CD4-positive, alpha-beta T cell treated with Interleukin-17A for 4 hours (primary cell): ENCODE measurements around the gene FEZ2.

Experiments used
- DNase-seq: peaks from one replicate; pipeline ENCODE4 v3.0.0-alpha.2; 2020; ENCODE audit warnings: mixed read lengths

Gene FEZ2

DNA sequence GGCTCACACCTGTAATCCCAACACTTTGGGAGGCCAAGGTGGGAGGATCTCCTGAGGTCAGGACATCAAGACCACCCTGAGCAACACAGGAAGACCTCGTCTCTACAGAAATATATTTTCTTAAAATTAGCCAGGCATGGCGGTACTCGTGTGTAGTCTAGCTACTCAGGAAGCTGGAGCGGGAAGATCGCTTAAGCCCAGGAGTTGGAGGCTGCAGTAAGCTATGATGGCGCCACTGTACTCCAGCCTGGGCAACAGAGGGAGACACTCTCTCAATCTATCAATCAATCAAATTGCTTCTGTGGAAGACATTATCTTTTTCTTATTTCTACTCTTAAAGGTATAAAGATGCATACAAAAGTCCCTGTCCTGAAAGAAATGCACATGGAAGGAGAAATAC, 11.3 kb downstream of the FEZ2 start:
- DNase-seq = no peak

DNA sequence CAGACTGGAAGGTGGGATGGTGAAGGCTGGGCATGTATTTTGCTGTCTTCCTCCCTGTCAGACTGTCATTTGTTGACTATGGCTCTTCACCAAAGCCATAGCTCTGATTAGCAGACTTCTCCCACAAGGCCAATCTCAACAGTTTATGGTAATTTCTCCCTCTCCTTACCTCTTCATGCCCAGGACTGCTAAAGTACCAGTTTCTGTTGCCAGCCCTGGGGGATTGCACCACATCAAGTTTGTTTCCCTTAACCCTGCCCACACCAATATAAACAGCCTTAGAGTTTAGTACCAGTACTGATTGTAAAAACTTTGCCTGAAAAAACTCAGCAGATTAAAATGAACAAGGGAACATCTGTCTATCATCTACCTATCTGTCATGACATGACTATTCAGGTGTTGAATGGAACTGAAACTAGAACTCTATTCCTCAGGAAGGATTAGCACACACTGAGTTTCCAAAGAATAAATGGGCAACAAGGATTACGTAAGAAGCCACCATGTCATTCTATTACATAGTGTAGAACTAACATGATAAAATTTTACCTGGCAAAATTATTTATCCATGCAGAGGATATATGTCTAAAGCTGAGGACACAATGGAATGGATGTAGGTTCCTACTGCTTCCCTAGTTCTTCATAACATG, 13.7 kb downstream of the FEZ2 start:
- DNase-seq = no peak

DNA sequence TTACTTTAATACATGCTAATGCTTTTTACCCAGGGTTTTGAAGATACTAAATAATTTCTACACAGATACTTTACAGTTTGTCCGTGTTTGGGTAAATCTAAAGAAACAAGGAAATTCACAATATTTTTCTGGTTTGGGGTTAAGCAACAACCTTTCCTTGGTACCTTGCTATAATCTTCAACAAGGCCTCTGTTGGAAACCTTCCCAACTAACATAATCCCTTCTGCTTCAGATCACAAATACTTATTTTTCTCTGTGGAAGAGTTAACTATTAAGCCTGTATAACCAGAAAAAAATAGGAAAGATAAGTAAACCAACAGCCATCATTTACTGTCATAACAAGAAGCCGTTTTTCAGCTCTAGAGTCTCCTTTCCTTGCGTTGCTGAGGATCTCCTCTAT, 15.0 kb downstream of the FEZ2 start:
- DNase-seq = no peak

DNA sequence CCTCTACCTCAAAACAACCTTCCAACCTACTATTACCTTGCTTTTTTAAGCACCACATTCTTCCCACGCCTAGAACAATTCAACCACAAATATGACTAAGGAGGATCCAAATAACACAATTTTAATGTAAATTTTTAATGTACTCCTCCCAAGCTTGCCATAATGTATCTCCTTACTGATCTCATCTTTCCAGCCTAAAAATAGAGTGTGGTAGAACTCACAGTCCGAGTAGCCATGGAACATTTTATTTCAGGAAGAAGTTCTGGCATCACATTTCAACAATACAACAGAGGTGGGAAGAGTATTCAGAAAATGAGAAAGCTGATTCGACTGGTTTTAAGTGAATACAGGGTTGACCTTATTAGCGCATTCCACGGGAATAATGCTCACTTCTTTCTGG, 15.4 kb downstream of the FEZ2 start:
- no peak for DNase-seq

DNA sequence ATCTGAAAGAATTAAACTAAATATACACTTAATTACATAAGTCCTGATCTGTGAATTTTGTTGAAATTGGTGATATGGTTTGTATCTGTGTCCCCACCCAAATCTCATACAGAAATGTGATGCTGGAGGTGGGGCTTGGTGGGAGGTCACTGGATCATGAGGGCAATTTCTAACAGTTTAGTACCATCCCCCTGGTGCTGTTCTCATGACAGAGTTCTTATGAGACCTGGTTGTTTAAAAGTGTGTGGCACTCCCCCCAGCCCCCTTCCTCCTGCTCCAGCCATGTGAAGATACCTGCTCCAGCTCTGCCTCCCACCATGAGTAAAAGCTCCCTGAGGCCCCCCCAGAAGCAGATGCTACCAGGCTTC, 18.7 kb downstream of the FEZ2 start:
- DNase-seq = no peak

DNA sequence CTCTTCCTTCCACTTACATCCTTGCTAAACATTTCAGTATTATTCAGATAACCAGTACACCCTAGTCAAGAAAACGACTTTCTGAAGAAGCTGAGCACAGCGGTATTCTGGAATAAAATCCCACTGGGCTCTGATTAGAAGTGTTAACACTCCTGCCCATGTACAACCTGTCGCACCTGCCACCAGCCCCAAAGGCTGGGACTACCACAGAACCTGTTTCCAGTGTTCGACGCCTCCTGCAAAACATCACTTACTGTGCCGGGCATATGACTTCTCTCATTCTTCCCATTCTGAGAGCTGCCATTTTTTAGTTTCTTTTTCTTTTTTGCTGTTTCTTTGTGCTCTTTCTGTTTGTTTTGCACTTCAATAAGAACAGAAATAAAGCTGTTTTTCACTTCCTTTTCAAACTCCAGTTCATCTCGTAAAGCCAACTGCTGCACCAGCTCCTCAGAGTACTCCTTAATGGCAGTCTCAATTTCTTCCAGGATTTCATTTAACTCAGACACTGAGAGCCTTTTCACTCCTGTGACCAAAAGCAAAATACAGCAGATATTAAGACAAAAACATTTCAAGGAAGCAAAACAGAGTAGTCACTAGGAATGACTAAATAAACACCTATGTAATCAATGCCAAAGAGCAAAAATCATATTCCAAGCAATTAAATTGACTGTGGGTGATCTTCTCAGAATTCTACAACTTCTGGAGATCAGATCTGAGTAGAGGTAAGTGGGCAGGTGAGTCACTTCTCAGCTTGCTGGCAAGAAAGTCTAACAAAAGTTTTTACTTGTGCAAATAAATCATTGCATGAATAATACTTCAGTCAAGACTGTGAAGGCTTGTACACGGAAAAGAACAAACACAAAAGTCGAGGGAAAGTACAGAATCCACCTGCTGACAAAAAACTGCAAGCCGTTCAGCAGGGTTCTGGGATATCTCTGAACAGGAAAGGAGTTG, 19.3 kb downstream of the FEZ2 start:
- DNase-seq = no peak

DNA sequence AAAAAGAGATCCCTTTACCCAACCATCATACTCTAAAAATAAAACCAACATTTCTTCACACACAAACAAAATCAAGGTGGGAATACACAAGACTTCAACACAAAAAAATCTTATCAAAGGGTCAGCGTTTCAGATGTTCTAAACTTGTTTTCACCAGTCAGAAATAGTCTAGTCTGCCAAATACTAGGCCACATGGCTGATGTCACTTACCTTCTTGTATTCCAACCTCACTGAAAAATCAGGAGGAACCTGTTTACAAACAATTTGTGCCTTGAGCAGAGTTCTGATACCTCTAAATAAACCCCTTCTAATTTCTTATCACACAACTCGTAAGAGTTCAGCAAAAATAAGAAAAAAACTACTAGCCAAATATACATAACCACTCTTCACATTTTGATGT, 20.1 kb downstream of the FEZ2 start:
- DNase-seq = no peak

DNA sequence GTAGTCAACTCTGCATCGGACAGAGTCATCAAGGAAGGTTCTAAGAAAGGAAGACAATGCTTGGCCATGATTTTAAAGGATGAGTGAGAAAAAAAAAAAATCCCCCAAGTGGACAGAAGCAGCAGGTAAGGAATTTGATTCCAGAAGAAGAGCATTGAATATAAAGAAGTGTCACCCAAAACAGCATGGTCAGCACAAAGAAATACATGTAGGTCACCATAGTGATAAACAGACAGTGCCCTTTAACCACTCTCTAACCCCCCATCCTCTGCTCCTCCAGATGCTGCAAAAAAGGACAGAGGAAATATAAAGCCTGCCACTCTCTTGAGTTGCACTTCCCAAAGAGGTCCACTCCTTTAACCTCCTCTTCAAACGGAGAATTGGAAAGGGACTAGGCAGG, 23.4 kb downstream of the FEZ2 start:
- DNase-seq = no peak

DNA sequence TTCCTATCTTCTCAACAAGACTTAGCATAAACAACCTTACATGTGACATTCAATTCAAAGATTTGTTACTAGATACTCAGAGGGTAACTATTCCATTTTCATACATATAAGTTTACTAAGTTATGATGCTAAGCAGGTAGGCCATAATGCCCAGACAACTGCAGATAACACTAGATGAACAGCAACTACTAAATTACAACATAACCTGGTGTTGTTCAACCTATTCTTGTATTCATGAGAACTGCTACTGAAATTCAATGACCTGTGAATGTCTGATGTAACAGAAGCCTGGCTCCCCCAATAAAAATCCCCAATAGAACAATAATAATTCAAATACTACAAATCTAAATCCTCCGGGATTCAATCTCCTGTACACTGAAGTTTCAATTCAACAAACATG, 24.8 kb downstream of the FEZ2 start:
- no peak for DNase-seq

DNA sequence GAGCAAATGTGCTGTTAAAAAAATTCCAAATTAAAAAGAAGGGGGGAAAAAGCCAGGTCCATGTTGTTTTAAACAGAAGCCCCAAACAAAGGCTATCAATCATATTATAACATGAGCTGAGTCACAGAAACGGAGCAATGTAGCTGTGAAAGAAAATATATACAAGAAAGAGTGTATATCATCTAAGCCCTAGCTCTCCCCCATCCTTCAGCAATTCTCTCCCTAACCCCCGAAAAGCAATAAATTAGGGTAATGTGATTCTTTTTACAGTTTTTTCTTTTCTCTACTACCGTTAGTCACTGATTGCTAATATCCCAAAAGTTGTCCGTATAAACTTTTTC, 25.3 kb downstream of the FEZ2 start:
- DNase-seq = no peak

DNA sequence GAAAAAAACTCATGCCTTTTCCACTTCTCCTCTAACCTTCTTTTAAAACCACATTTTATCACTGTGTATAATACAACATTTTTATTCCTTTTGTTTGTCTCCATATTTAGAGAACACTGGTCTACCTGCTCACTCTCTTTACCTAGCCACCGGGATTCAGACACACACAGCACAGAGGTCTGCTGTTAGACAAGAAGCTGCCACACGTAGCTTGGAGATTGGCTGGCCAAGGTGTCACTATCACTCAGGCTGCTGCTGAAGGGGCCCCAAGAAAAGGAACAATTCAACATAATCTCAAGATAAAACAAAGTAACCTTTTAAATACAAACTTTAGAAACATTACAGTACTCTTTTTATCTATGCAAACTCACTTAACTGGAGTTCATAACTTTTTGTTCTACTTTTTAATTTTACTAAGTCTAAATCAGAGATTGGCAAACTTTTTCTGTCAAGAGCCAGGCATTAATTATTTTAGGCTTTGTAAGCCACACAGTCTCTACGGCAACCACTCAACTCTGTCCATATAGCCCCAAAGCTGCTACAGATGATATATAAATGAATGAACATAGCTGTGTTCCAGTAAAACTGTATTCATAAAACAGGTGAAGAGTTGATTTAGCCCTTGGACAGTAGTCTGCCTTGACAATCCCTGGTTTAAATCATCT, 25.8 kb downstream of the FEZ2 start:
- no peak for DNase-seq

DNA sequence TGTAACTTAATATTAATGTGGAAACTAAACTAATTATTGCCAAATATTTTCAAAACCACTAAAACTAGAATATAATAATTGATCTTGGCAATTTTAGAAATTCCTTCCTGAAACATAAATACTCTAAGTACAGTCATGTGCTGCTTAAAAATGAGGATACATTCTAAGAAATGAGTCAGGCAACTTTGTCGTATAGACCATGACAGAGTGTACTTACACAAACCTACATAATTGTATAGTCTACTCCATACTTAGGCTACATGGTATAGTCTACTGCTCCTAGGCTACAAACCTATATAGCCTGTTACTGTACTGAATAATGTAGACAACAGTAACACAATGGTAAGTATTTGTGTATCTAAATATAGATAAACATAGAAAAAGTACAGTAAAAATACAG, 27.6 kb downstream of the FEZ2 start:
- DNase-seq = no peak

DNA sequence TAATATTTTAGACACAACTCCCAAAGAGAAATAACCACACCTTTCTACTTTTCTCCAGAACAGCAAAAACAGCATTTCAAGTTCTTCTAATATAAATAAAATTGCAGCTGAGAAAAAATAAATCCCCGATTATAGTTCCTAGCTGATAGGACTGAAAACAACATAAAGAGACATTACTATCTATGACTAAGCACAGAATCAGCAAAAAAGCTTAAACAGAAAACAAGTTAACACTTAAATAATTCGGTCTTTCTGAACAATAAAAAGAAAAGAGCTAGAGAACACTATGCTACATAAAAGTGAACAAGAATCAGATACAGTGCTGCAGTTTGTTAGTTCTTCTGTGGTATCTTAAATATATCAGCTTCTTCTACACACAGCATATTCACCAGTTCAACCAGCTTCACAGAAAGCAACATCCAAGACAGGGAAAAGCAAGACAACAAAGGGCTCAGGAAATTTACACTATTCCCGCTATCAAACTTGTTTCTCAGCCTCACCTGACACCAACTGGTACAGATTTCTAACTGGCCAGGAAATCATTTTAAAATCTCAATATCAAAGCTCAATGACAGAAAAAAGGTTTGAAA, 28.6 kb downstream of the FEZ2 start:
- no peak for DNase-seq

DNA sequence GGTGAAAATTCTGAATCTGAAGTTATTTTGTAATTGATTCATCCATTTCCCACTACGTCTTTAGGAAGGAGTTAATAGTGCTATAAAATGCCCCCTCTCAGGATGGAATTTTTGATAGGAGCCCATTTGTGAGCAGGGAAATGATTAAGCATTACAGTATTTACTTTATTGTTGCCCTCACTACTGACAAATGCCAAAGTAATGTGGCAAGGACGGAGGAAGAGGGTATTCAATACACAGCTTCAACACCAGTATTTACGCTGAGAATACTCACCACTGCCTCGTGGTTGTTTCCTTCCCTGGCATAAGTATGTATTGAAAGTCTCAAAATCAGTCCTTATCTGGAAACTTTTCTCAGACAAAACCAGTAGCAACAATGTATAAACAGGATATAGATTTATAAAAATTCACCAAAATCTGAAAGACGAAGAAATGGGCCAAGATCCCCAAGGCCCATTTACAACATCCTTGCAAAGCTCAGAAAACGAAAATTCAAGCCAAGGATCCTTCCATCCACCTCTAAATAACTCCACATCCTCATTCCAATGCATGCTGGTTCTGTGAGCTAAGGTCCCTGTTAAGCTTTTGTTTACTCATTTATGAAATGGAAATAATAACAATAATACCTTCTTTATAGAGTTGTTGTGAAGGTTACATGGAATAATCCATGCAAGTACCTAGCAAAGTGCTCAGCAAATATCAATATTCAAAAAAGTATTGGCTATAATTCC, 29.3 kb downstream of the FEZ2 start:
- DNase-seq = no peak

DNA sequence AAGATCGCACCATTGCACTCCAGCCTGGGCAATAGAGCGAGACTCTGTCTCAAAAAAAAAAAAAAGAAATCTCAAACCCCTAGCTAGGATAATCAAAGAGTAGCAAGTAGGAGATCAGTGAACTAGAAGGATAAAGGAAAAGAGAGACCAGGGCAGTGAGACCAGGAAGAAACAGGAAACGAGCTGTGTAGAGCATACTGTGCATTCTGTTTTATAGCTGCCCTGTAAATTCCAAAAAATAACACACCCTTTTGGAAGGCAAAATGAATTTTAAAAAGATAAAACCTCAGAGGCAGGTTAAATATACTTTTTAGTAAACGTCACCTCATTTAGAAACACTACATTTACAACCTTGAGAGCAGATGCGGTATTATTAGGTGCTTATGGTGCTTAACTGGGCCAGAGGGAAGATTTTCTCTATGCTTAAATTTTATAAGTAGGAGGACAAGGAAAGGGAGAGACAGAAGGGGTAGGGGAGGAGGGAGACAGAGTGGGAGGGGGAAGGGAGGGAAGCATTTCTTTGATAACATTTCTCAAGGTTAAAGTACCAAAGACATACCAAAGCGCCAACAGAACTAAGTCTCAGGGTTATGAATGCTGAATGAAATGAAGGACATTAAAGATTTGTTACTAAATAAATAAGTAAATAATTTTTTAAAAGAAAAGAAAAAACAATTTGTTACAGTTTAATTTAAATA, 30.1 kb downstream of the FEZ2 start:
- DNase-seq = no peak

DNA sequence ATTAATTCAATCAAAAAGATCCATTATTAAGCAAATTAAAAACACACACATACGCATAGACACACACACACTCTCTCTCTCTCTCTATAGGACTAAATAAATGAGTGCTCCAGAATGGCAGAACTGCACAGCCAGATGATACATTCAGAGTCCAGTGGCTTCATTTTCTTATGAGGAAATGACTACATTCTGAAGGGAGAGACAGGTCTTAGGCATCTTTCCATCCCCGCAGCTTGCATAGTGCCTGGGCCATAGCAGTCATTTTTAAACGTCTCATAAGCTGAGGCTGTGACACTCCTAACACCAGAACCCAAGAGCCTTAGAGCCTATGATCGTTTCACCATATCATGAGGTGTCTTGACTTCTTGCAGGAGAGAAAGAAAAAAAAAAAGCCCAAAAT, 31.1 kb downstream of the FEZ2 start:
- no peak for DNase-seq

DNA sequence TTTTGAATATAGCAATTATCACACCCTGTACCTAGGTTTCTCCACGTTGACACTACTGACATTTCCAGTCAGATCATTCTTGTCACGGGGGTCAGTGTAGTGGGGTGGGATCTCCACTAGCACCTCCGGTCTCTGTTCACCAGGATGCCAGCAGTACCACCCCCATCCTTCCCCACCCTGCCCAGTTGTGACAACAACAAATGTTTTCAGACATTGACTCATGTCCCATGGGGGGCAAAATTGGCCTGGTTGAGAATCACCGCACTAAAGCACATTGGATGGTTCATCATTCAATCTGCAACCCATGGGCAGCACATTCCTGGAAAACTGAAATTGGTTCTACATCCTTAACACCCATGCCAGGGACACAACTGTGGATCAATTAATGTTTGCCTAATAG, 32.3 kb downstream of the FEZ2 start:
- no peak for DNase-seq

DNA sequence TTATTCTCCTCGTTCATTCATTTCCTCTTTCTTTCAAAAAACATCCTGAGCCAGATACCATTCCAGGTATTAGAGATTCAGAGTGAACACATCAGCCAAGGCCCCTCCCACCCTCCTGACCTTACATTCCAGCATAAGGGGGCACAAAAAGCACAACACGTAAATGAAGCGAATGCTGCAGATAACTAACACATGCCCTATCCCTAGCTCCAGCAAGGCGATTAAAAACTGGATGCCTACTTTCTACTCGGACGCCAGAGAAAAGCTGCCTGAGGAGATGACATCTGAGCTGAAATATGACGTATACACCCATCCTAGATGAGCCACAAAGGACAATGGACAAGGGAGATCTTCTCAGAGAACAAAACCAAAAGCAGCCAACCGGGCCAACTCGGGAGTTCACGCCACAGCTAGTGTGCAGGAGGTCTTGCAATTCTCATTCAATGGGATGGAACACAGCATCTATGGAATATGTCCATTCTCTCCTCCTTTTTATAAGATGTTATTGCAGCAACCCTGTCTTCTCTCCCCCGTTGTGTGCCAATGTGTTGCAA, 33.5 kb downstream of the FEZ2 start:
- no peak for DNase-seq

DNA sequence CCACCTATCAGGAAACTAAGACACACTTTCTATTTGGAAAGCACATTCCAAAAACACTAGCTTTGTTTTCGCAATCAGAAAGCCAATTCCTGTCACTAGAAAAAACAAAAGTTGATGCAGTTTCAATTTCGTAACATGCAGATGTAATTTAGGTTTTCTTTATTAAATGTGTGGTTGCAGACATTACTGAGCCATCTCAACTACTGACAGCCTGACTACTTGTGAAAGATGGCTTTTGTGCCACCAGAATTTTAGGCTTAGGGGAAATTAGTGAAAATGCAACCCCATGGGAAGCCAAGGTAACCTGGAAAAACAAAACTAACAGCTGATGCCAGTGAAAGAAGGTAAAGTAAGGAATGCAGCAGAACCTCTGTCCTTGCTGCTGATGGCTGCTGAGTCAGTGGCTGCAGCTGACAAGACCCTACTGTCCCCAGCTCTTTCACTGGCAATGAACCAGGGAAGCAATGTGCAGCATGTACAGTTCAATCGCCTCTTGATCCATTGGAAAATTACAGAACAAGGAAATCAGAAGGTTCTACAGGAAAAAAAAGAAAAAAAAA, 34.9 kb downstream of the FEZ2 start:
- no peak for DNase-seq

DNA sequence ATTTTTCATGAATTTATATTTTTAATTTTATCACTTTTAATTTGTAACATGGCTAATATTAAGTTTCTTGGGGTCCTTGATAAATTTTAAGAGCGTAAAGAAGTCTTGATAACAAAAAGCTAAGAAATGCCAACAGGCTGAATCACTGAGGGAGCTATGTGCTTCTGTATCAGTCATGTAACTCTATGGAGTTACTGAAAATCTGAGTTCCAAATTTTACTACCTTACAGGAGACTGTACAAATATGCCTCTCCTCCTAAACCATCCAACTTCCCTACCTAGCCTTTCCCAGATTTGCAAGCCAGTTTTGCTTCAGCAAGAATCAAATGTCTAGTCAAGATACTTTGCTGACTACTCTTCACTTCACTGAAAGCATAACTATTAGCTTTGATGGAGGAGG, 35.7 kb downstream of the FEZ2 start:
- DNase-seq = no peak

DNA sequence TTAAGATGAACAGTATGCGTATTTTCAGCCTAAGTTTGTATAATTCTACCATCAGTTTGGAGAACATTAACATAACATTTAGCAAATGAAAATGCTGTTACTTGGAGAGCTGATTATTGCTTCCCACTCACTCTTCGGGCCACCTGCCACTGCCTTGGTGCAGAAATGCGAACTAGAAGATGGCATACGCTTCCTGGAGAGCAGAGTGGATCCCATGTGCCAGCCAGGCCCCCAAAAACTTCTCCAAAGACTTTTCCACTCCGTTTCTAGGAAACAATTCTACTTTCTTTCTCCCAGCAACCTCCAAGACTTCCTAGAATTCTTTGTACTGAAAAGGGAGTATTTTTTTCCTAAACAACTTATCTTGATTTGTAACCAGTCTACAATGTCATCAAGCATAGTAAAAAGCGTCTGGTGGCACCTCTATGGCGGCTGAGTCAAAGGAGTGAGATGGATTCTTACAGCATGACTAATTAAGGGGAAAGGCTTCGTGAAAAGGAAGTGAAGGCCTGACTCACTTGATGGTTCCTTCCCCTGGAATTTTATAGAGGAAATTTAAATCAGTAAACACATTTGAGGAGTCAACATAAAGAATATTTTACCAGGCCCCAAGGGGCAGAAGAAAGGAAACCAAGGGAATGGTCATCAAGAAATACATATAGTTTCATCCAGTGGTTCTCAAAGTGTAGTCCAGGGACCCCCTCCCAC, 36.6 kb downstream of the FEZ2 start:
- DNase-seq = no peak
